HG02970 (cell line): ENCODE data around the gene TMEM163.
"Not testable (repeated sequence)": the region's sequence is repeated elsewhere in the genome, so short reads cannot be mapped to it uniquely, and the experiment has no call there.

Experiments
- ATAC-seq: cut with Tn5 transposase; IDR thresholded peaks from one replicate; pipeline ENCODE4 v1.9.1; 2021; ENCODE audit warnings: mild to moderate bottlenecking, moderate library complexity, moderate number of reproducible peaks; ENCODE audit not compliant: unreplicated experiment, low FRiP score

Gene TMEM163

DNA sequence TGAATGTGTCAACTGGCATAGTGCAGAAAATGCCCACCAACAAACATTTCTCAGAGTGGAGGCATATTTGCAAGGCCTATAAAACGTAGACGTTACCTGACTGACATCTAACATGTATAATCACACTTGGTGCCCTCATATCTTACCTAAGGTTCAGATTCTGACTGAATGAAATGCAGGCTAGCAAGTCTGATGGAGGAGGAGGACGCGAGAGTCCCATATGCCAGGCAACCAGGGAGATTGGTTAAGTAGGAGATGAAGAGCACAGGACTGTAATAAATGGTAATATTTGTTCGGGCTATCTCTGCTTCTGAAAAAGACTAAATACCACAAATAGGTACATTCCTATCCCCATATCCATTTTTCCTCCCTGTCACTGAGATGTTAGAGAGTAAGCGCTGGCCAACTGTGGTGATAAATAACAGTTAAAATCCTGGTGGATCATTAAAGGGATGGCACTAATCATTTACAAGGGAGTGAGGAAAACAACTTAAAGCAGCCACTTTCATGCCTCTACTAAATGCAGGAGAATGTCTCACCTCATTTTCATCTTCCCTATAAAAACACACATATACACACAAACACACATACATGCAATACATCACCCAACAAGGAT, 217.2 kb downstream of the TMEM163 start:
- no peak for ATAC-seq

- ATAC-seq, result no peak
These were observed 218.4 kb downstream of the TMEM163 start for GRCh38 chr2:134500211-134500935.

DNA sequence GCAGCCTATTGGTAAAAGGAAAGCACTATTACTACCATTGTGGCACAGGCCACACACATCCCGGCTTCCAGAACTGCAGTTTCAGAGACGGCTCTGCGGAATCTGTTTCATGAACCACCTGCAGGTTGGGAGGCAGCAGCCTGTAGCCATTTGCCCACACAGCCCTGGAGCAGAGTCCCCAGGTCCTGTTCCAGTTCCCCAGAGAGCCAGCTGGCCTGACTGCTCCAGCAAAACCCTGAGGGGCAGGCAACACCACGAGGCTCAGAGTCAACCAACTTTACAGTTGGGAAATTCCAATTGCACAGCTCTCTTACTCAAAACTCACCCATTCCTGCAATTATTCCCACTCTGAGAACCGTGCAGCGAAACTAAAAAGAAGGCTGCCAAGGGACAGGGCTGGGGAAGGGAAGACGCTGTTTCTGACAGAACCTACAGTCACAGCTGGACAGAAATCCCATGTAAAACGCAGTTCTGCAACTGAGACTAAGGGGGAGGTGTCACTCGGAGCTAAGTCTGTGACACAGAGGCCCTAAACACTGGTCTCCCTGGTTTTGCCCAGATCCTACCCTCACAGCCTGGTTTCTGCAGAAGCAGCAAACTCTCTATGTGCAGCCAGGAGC, 219.4 kb downstream of the TMEM163 start:
- no peak for ATAC-seq

- ATAC-seq, result no peak
These were observed 220.1 kb downstream of the TMEM163 start for GRCh38 chr2:134498654-134499053.

DNA sequence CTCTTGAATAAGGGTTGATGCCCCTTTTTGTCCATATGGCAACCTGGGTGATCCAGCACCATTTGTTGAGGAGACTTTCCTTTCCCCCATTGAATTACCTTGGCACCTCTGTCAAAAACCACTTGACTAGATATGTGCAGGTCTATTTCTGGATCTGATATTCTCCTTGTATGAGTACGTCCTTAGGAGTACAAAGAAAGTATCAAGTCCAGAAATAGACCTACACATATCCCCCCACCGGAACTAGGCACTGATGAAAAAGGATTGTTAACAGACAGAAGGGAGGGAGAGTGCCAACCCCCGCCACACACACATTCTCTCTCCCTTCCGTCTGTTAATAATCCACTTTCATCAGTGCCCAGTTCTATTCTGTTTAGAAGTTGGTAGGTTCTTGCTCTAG, 225.0 kb downstream of the TMEM163 start:
- no peak for ATAC-seq

DNA sequence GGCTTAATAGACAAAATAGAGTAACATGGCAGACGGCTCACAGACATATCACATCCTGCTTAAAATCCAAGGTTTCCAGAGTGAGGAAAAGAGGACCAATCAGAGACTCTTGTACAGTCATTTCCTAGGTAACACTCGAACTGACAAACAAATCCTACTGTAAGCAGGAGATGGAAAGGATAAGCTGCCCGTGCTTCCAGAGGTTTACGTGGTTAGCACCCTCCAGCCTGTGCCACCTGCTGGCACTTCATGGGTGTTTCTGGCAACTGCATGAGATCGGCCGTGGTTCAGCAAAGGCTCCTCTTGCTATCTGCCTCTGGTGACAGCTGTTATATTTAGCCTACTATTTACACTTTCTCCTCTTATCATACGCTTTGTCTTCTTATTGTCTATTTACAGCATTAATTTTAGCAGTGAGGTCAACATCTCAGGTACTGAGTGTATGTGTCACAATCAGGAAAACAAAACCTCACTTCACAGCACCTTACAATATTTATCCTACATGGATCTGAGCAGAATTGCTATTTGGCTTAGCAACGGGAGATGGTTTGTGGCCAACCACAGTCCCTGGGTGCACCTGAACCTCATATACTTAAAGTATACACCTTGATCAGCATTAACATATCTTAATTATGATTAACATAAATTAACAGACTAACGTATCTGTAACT, 226.9 kb downstream of the TMEM163 start:
- ATAC-seq, result no peak

DNA sequence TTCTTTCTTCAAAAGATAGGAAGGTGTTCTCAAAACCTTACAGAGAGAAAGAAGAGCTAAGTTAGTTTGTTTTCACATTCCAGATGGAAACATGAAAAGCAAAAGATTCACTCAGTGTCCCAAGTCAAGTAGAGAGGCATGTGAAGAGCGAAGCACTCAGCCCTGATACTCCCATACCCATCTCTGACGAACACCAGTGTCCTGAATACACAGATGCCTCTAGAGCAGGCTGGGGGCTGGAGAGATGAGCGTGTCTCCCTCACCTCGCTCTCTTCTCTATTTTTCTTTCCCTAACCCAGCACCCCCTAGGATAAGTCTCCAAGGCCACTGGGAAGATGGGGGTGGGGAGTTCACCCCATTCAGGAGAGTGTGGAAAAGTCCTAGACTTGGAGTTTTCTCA, 227.8 kb downstream of the TMEM163 start:
- ATAC-seq, result no peak

GRCh38 chr2:134490559-134490958, 228.2 kb downstream of the TMEM163 start:
- no peak for ATAC-seq

GRCh38 chr2:134489732-134490384, 228.9 kb downstream of the TMEM163 start:
- ATAC-seq, result no peak

- no peak for ATAC-seq
These were observed 235.9 kb downstream of the TMEM163 start for GRCh38 chr2:134482766-134483340.

DNA sequence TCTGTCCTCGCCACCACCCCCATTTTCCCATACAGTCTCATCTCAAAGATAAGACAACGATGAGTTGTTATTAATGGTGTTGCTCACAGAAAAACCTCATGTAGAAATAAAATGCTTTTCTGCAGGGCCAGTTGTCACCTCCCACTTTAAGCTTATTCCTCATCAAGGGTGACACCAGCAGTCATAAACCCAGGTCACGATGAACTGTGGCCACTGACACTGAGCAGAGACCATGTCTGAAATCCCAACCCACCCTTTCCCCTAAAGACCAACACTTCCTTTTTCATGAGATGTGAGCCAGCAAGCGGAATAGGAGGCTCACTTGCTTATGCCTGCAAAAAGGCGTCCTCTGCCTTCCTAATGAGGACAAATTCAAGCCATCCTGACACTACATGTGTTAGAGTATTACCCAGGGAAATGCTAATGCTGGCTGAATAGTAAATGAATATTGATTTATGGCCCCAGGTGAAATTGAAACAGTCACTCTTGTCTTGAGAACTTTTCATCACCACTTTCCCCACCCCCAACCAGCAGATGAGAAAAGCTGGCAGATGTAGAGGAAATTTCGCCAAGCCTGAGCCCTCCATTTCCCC, 236.6 kb downstream of the TMEM163 start:
- no peak for ATAC-seq

DNA sequence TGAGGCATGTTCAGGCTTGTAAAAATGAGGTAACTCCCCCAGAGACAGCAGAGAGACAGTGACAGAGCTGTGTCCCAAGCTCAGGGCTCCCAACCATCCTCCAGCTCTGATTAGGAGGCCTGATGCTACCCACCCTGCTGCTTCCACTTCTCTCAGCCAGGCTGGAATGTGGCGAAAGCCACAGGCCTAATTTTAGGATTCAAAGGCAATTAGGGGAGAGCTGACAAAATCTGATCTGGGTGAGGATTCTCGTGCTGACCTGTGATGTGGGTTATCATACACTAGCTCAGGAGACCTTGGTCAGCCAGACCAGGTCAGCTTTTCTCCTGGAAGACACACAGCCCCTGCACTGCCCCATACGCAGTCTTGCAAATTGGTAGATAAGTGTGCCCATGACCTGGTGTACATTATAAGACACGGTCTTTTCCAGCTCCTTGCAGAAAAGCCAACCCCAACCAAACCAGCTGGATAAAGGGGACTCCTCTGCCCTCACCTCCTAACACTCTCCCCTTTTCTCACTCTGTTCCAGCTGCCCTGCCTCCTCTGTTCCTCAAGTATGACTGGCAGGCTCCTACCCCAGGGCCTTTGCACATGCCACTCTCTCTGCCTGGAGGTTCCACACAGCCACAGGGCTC, 239.0 kb downstream of the TMEM163 start:
- no peak for ATAC-seq

DNA sequence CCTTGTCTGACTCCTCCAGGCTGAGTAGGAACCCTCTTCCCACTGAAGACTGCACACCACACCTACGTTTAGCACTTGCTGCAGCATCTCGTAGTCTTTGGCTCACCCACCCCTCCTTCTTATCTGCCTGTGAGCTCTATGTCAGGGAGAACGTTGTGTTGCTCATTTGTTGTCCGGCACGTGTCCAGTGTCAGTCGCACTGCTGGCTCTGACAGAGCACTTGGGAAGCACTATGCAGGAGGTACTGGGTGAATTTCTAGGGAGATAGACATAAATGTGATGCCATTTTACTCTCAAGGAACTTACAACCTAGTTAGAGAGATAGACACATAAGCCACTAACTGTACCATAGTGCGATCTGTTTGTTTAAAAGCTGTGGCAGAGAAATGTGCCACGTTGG, 241.8 kb downstream of the TMEM163 start:
- ATAC-seq, result not testable (repeated sequence)

GRCh38 chr2:134470561-134471168, 248.1 kb downstream of the TMEM163 start:
- no peak for ATAC-seq

GRCh38 chr2:134469516-134470115, 249.2 kb downstream of the TMEM163 start:
- ATAC-seq, result no peak

DNA sequence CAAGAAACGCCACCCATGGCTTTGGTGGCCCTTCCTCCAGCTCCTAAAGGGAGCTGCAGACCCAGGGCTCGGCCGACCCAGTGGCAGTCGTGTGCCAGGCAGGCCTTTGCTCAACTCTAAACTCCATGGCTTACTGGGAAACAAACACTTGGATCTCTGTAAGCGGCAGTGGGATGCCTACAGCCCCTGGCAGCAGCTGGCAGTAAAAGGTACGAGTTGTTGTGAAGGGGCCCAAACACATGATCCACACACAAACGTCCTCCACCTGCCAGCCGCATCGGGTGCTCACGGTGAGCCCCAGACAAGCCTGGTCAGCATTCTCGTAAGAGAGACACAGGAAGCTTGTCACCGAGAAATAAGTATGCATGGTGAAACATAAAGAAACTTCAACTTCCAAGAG, 250.0 kb downstream of the TMEM163 start:
- no peak for ATAC-seq

- ATAC-seq, result no peak
These were observed 250.6 kb downstream of the TMEM163 start for GRCh38 chr2:134468164-134468563.

- ATAC-seq, result no peak
These were observed 252.7 kb downstream of the TMEM163 start for GRCh38 chr2:134466141-134466540.
